ENCODE results near the gene ADPRHL1.

The ADPRHL1 gene

GRCh38 chr13:113495494-113496210 lies 42.4 kb upstream of the ADPRHL1 start:
- TF ChIP-seq CTCF (conservative IDR thresholded peaks at IDR 0.05; ENCODE audit: low read depth, low read length): no peak
- peak; percentile 57 for DNase-seq (ENCODE audit: low read depth)
- peak overlapping the region; percentile 26 for H3K4me3 ChIP-seq (ENCODE audit: low read depth, low read length)

- TF ChIP-seq CTCF (conservative IDR thresholded peaks at IDR 0.05; ENCODE audit: low read depth, low read length): no peak
- peak; percentile 97 for DNase-seq (ENCODE audit: low read depth)
- H3K4me3 ChIP-seq (ENCODE audit: low read depth, low read length): peak overlapping the region; percentile 33
These were observed 40.1 kb upstream of the ADPRHL1 start for GRCh38 chr13:113493315-113493951.

GRCh38 chr13:113491982-113492381 lies 38.7 kb upstream of the ADPRHL1 start:
- DNase-seq (ENCODE audit: low read depth): no peak
- peak overlapping the region; percentile 82 for H3K4me3 ChIP-seq (ENCODE audit: low read depth, low read length)
- TF ChIP-seq CTCF (conservative IDR thresholded peaks at IDR 0.05; ENCODE audit: low read depth, low read length): no peak

GRCh38 chr13:113491418-113491883 lies 38.2 kb upstream of the ADPRHL1 start:
- TF ChIP-seq CTCF (conservative IDR thresholded peaks at IDR 0.05; ENCODE audit: low read depth, low read length): no peak
- H3K4me3 ChIP-seq (ENCODE audit: low read depth, low read length): peak overlapping the region; percentile 82
- peak; percentile 28 for DNase-seq (ENCODE audit: low read depth)

GRCh38 chr13:113490496-113491417 lies 37.5 kb upstream of the ADPRHL1 start, which contains the start of gene DCUN1D2:
Gene DCUN1D2 (minus strand): TSS chr13:113490711. CDS start chr13:113490669, 42 bp downstream.
- peak; percentile 98 for DNase-seq (ENCODE audit: low read depth)
- peak within 1 kb of the TSS; percentile 82 for H3K4me3 ChIP-seq (ENCODE audit: low read depth, low read length)
- TF ChIP-seq CTCF (conservative IDR thresholded peaks at IDR 0.05; ENCODE audit: low read depth, low read length): no peak

- no peak for TF ChIP-seq CTCF (conservative IDR thresholded peaks at IDR 0.05; ENCODE audit: low read depth, low read length)
- peak overlapping the region; percentile 82 for H3K4me3 ChIP-seq (ENCODE audit: low read depth, low read length)
- peak; percentile 61 for DNase-seq (ENCODE audit: low read depth)
These were observed 36.5 kb upstream of the ADPRHL1 start for GRCh38 chr13:113489549-113490495.

Data from choroid plexus epithelial cell (primary cell).